Measurements from ENCODE around the gene PDE4A. TPM values are rescaled to one million over a fixed set of nuclear protein-coding genes. Genes with fewer than 3 reads are reported as not detected.

PDE4A gene
- total and polyA plus RNA-seq, 2 experiments from 2014 or later, result 2.8 to 4.3 TPM

DNA sequence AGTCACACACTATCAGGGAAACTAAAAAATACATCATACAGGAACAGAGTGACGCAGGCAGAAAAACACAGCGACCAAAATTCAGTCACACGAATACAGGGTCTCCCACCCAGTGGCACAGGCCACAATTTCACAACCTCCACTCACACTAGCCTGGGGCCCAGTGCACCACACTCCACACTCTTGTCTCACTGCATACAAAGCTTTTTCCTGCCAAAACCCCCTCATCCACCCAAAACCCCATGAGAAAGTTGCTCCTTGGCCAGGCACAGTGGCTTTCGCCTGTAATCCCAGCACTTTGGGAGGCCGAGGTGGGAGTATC is 95.7 kb downstream of the PDE4A start:
- Histone ChIP-seq H3K9me3 (ENCODE audit: low read depth) (no peaks in the 10 kb centered on the region), H3K27me3 (peaks cover 83% of the 10 kb centered on the region), H2AFZ (no peak overlapping the region), H3K4me3 (no peak overlapping the region), H3K36me3 (replicated peaks; ENCODE audit: insufficient read depth, low read depth) (no peaks in the 10 kb centered on the region), H3K27ac (no peak overlapping the region), H3K79me2 (no peaks in the 10 kb centered on the region), H3K4me2 (no peak overlapping the region), H3K9me2 (replicated peaks; ENCODE audit: insufficient read depth) (no peaks in the 10 kb centered on the region), H4K20me1 (ENCODE audit: insufficient read depth, poor library complexity, severe bottlenecking) (no peaks in the 10 kb centered on the region), H3K4me1 (ENCODE audit: insufficient read depth) (peaks cover 7% of the 10 kb centered on the region)
- TF ChIP-seq EZH2 (IDR thresholded peaks at IDR 0.05; ENCODE audit: borderline replicate concordance), result no peak
- TF ChIP-seq, protein P1, sequence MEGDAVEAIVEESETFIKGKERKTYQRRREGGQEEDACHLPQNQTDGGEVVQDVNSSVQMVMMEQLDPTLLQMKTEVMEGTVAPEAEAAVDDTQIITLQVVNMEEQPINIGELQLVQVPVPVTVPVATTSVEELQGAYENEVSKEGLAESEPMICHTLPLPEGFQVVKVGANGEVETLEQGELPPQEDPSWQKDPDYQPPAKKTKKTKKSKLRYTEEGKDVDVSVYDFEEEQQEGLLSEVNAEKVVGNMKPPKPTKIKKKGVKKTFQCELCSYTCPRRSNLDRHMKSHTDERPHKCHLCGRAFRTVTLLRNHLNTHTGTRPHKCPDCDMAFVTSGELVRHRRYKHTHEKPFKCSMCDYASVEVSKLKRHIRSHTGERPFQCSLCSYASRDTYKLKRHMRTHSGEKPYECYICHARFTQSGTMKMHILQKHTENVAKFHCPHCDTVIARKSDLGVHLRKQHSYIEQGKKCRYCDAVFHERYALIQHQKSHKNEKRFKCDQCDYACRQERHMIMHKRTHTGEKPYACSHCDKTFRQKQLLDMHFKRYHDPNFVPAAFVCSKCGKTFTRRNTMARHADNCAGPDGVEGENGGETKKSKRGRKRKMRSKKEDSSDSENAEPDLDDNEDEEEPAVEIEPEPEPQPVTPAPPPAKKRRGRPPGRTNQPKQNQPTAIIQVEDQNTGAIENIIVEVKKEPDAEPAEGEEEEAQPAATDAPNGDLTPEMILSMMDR (IDR thresholded peaks at IDR 0.05; ENCODE audit: poor library complexity), result no peak
- no peak for TF ChIP-seq EZH2phosphoT487 (IDR thresholded peaks at IDR 0.05; ENCODE audit: low read depth, severe bottlenecking, unreplicated experiment)
- DNase-seq (ENCODE audit: low spot score), result no peak
- WGBS (ENCODE audit: low lambda C conversion rate, missing lambda C conversion rate), result 99% methylated on average over 5 of the region's 5 CpGs

DNA sequence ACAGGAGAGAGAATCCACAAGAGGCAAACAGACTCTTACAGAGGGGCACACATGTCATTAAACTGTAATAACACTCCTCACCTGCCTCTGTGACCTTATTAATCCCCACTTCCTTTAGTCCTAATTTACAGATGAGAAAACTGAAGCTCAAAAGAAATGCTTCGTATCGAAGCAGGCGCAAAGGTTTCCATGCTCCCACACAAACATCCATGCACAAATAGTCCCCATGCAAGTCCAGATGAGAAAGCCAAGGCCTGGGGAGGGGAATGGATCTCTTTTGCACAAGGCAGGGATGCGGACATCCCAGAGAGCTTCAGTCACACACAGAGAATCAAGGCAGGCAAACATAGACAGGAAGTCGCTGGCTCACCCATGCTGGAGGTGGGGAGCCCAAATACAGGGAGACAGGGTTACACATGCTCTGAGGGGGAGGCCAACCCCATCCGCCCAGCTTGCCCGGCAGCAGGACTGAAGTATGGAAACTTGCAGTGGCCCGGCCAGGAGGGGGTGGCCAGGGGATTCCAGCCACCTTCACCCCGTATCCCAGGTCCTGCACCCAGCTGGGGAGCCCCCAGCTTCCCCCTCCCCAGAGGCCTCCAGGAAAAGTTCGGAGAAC is 96.4 kb downstream of the PDE4A start:
- H3K27ac ChIP-seq, result no peak overlapping the region
- H3K4me3 ChIP-seq, result no peak overlapping the region
- H3K36me3 ChIP-seq (replicated peaks; ENCODE audit: insufficient read depth, low read depth), result no peaks in the 10 kb centered on the region
- no peaks in the 10 kb centered on the region for H3K9me2 ChIP-seq (replicated peaks; ENCODE audit: insufficient read depth)
- peaks cover 7% of the 10 kb centered on the region for H3K4me1 ChIP-seq (ENCODE audit: insufficient read depth)
- H4K20me1 ChIP-seq (ENCODE audit: insufficient read depth, poor library complexity, severe bottlenecking), result no peaks in the 10 kb centered on the region
- TF ChIP-seq, protein P1 (IDR thresholded peaks at IDR 0.05; ENCODE audit: poor library complexity), result no peak
- no peak for TF ChIP-seq EZH2 (IDR thresholded peaks at IDR 0.05; ENCODE audit: borderline replicate concordance)
- no peak for TF ChIP-seq EZH2phosphoT487 (IDR thresholded peaks at IDR 0.05; ENCODE audit: low read depth, severe bottlenecking, unreplicated experiment)
- H3K4me2 ChIP-seq, result peak overlapping the region; percentile 74
- 61% methylated on average over 8 of the region's 10 CpGs for WGBS (ENCODE audit: low lambda C conversion rate, missing lambda C conversion rate)
- H3K9me3 ChIP-seq (ENCODE audit: low read depth), result no peaks in the 10 kb centered on the region
- no peak overlapping the region for H2AFZ ChIP-seq
- H3K27me3 ChIP-seq, result peaks cover 83% of the 10 kb centered on the region
- DNase-seq (ENCODE audit: low spot score), result no peak
- no peaks in the 10 kb centered on the region for H3K79me2 ChIP-seq

DNA sequence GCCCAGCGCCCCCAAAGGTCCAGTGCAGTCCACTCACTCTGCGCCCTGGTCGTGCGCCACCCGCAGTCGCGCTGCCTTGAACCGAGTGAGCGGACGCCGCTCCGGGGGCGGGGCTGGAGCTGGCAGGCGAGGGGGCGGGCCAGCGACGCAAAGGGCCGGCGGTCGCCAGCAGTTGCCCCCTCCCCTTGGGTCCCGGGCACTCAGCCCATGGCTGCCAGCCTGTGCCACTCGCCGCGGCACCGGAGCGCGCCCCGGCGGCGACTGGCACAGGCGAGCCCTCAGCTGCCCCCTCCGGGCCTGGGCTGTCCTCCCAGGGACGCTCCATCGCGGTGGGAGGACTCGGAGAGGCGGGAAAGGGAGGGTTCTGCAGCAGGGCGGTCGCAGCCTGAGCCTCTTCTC is 97.0 kb downstream of the PDE4A start, which contains the start of gene S1PR5:
TSS of gene S1PR5 (minus strand) at position 87 of the 399 bp plus-strand sequence. CDS start 2,436 bp downstream, outside the sequence.
- H4K20me1 ChIP-seq (ENCODE audit: insufficient read depth, poor library complexity, severe bottlenecking), result no peaks in the 10 kb centered on the region
- DNase-seq (ENCODE audit: low spot score), result peak; percentile 26
- H3K4me1 ChIP-seq (ENCODE audit: insufficient read depth), result peaks cover 7% of the 10 kb centered on the region

More for the DNA sequence above, 97.0 kb downstream of the PDE4A start, which contains the start of gene S1PR5:
- Histone ChIP-seq H2AFZ (peak within 1 kb of the TSS; percentile 15), H3K27ac (no peak within 1 kb of the TSS), H3K9me2 (replicated peaks; ENCODE audit: insufficient read depth) (no peaks in the 10 kb centered on the region), H3K79me2 (no peaks in the 10 kb centered on the region), H3K4me2 (peak within 1 kb of the TSS; percentile 74), H3K9me3 (ENCODE audit: low read depth) (no peaks in the 10 kb centered on the region), H3K4me3 (no peak within 1 kb of the TSS), H3K27me3 (peaks cover 82% of the 10 kb centered on the region), H3K36me3 (replicated peaks; ENCODE audit: insufficient read depth, low read depth) (no peaks in the 10 kb centered on the region)
- 2% methylated on average over 32 of the region's 39 CpGs for WGBS (ENCODE audit: low lambda C conversion rate, missing lambda C conversion rate)
- TF ChIP-seq, protein P1 (IDR thresholded peaks at IDR 0.05; ENCODE audit: poor library complexity), result no peak
- TF ChIP-seq EZH2 (IDR thresholded peaks at IDR 0.05; ENCODE audit: borderline replicate concordance) (no peak), EZH2phosphoT487 (IDR thresholded peaks at IDR 0.05; ENCODE audit: low read depth, severe bottlenecking, unreplicated experiment) (no peak)
